ENCODE measurements around the gene JMJD1C.

Gene JMJD1C

DNA sequence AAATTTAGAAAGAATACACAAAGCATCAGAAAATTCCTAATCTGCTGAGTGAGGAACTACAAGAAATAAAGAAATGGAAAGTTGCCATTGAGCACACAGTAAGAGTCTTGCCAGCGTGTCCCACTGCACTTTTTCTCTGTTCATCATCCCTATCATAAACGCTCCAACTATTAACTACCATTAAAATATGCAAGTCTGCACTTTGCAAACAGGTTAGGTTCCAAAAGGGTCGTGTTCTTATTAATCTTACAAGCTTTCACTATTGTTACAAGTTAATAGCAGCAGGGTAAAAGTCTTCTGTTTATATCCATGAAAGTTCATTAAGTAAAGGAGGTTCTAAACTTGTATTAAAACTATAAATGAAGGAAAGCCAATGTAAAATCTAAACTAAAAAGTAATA, 5.2 kb upstream of the JMJD1C start:
- no peak overlapping the region for H2BK5ac ChIP-seq (ENCODE audit: low read length)
- no peak overlapping the region for H2BK120ac ChIP-seq (ENCODE audit: low read depth, low read length)
- no peak overlapping the region for H2BK12ac ChIP-seq (ENCODE audit: low read length)
- H3K27me3 ChIP-seq (ENCODE audit: control insufficient read depth in 3 of 3, insufficient read depth in 3 of 3, low read depth in 1 of 3, low read length in 3 of 3): no peaks in the 10 kb centered on the region
- no peak overlapping the region for H3K4ac ChIP-seq (ENCODE audit: low read length)
- H3K18ac ChIP-seq (ENCODE audit: low read length): no peak overlapping the region
- H3K9me3 ChIP-seq (replicated peaks in 1 of 2; ENCODE audit: control insufficient read depth in 2 of 2, insufficient read depth in 1 of 2, low read depth in 1 of 2, low read length in 2 of 2): no peaks in the 10 kb centered on the region
- no CpG with 5 or more reads among the region's 3 CpGs for WGBS, 2 donors (ENCODE audit: extremely low coverage in 2 of 2, insufficient read length in 2 of 2, insufficient replicate concordance in 1 of 2)
- H3K23ac ChIP-seq (ENCODE audit: low read depth, low read length, poor library complexity): no peak overlapping the region
- H3K4me3 ChIP-seq (ENCODE audit: low read length in 2 of 2): no peak overlapping the region
- H3K79me1 ChIP-seq (ENCODE audit: low read depth, low read length): no peaks in the 10 kb centered on the region
- H3K14ac ChIP-seq (ENCODE audit: low read length): no peak overlapping the region
- no peak overlapping the region for H2AFZ ChIP-seq (ENCODE audit: low read length)
- H3K27ac ChIP-seq (replicated peaks; ENCODE audit: low read length): no peak overlapping the region
- no peak overlapping the region for H3K9ac ChIP-seq (ENCODE audit: low read depth, low read length, poor library complexity)
- H3K4me2 ChIP-seq (ENCODE audit: insufficient read depth, low read length, poor library complexity, severe bottlenecking): no peak overlapping the region
- no peak for DNase-seq (ENCODE audit: low spot score)
- H4K8ac ChIP-seq (ENCODE audit: low read depth, low read length): no peak overlapping the region
- H2AK5ac ChIP-seq (ENCODE audit: low read depth, low read length): no peak overlapping the region
- H2BK15ac ChIP-seq (ENCODE audit: low read length): no peak overlapping the region
- peaks cover 0 to 5% of the 10 kb centered on the region in 2 donors for H3K4me1 ChIP-seq (ENCODE audit: control insufficient read depth in 2 of 2, insufficient read depth in 1 of 2, low read depth in 1 of 2, low read length in 2 of 2)
- H3K36me3 ChIP-seq (replicated peaks in 1 of 2; ENCODE audit: control insufficient read depth in 2 of 2, insufficient read depth in 2 of 2, low read length in 2 of 2): no peaks in the 10 kb centered on the region
- H4K91ac ChIP-seq (ENCODE audit: low read depth, low read length, poor library complexity): no peak overlapping the region

DNA sequence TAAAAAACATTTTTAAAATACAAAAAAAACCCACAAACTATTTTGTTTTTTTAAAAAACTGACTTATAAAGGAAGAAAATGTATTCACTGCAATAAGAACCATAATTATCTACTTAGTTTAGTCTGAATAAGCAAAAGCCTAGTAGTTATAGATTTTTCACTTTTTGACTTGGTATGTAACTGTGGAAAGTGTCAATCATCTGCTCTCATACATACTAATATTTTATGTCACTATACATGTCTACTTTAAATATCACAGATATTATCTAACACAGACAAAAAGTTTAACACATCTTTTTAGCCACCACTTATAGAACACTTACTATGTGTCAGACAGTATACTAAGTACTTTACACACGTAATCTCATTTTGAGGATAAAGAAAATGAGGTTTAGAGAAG, 3.2 kb upstream of the JMJD1C start:
- H3K23ac ChIP-seq (ENCODE audit: low read depth, low read length, poor library complexity): no peak overlapping the region
- no peaks in the 10 kb centered on the region for H3K9me3 ChIP-seq (replicated peaks in 1 of 2; ENCODE audit: control insufficient read depth in 2 of 2, insufficient read depth in 1 of 2, low read depth in 1 of 2, low read length in 2 of 2)
- H3K18ac ChIP-seq (ENCODE audit: low read length): no peak overlapping the region
- no peak overlapping the region for H3K4ac ChIP-seq (ENCODE audit: low read length)
- H3K4me3 ChIP-seq (ENCODE audit: low read length in 2 of 2): no peak overlapping the region
- peaks cover 5% of the 10 kb centered on the region for H3K79me1 ChIP-seq (ENCODE audit: low read depth, low read length)
- no peak overlapping the region for H4K91ac ChIP-seq (ENCODE audit: low read depth, low read length, poor library complexity)
- no peak overlapping the region for H3K4me2 ChIP-seq (ENCODE audit: insufficient read depth, low read length, poor library complexity, severe bottlenecking)
- H2AK5ac ChIP-seq (ENCODE audit: low read depth, low read length): no peak overlapping the region
- peaks cover 2 to 8% of the 10 kb centered on the region in 2 donors for H3K4me1 ChIP-seq (ENCODE audit: control insufficient read depth in 2 of 2, insufficient read depth in 1 of 2, low read depth in 1 of 2, low read length in 2 of 2)
- WGBS, 2 donors (ENCODE audit: extremely low coverage in 2 of 2, insufficient read length in 2 of 2, insufficient replicate concordance in 1 of 2): no CpG with 5 or more reads among the region's 1 CpG
- no peaks in the 10 kb centered on the region for H3K27me3 ChIP-seq (ENCODE audit: control insufficient read depth in 3 of 3, insufficient read depth in 3 of 3, low read depth in 1 of 3, low read length in 3 of 3)
- no peak overlapping the region for H2AFZ ChIP-seq (ENCODE audit: low read length)
- H2BK12ac ChIP-seq (ENCODE audit: low read length): no peak overlapping the region
- no peak overlapping the region for H3K9ac ChIP-seq (ENCODE audit: low read depth, low read length, poor library complexity)
- H2BK120ac ChIP-seq (ENCODE audit: low read depth, low read length): no peak overlapping the region
- no peak overlapping the region for H2BK15ac ChIP-seq (ENCODE audit: low read length)
- no peak overlapping the region for H4K8ac ChIP-seq (ENCODE audit: low read depth, low read length)
- H3K27ac ChIP-seq (replicated peaks; ENCODE audit: low read length): no peak overlapping the region
- no peaks in the 10 kb centered on the region for H3K36me3 ChIP-seq (replicated peaks in 1 of 2; ENCODE audit: control insufficient read depth in 2 of 2, insufficient read depth in 2 of 2, low read length in 2 of 2)
- no peak for DNase-seq (ENCODE audit: low spot score)
- no peak overlapping the region for H2BK5ac ChIP-seq (ENCODE audit: low read length)
- no peak overlapping the region for H3K14ac ChIP-seq (ENCODE audit: low read length)

DNA sequence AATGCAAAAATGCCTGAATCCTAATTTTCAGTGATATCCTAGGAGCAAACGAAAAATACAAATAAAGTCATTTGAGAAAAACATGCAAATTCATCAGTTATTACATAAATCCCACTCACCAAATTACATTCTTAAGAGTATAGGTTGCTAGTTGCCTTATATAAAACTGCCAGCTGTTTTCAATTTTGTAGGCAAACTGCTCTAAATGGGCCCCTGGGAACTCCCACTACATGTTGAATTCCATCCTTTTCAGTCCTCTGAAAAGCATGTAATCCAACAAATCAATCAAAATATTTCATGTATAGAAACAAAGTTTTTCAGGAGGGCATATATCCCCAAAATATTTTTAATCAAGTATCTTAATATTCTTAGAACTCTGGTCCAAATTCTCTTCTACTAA, 2.1 kb upstream of the JMJD1C start:
- no peak overlapping the region for H3K4ac ChIP-seq (ENCODE audit: low read length)
- no peak overlapping the region for H2AFZ ChIP-seq (ENCODE audit: low read length)
- H2BK12ac ChIP-seq (ENCODE audit: low read length): no peak overlapping the region
- DNase-seq (ENCODE audit: low spot score): no peak
- H3K18ac ChIP-seq (ENCODE audit: low read length): no peak overlapping the region
- H3K14ac ChIP-seq (ENCODE audit: low read length): no peak overlapping the region
- H3K9me3 ChIP-seq (replicated peaks in 1 of 2; ENCODE audit: control insufficient read depth in 2 of 2, insufficient read depth in 1 of 2, low read depth in 1 of 2, low read length in 2 of 2): peaks cover 0 to under 1% of the 10 kb centered on the region in 2 donors
- no peak overlapping the region for H2BK120ac ChIP-seq (ENCODE audit: low read depth, low read length)
- no peak overlapping the region for H3K9ac ChIP-seq (ENCODE audit: low read depth, low read length, poor library complexity)
- no peak overlapping the region for H4K8ac ChIP-seq (ENCODE audit: low read depth, low read length)
- no peaks in the 10 kb centered on the region for H3K27me3 ChIP-seq (ENCODE audit: control insufficient read depth in 3 of 3, insufficient read depth in 3 of 3, low read depth in 1 of 3, low read length in 3 of 3)
- H3K79me1 ChIP-seq (ENCODE audit: low read depth, low read length): peaks cover 5% of the 10 kb centered on the region
- no peak overlapping the region for H2BK15ac ChIP-seq (ENCODE audit: low read length)
- H2AK5ac ChIP-seq (ENCODE audit: low read depth, low read length): no peak overlapping the region
- no peak overlapping the region for H3K23ac ChIP-seq (ENCODE audit: low read depth, low read length, poor library complexity)
- H3K4me3 ChIP-seq (ENCODE audit: low read length in 2 of 2): no peak overlapping the region
- no CpG with 5 or more reads among the region's 1 CpG for WGBS, 2 donors (ENCODE audit: extremely low coverage in 2 of 2, insufficient read length in 2 of 2, insufficient replicate concordance in 1 of 2)
- no peak overlapping the region for H4K91ac ChIP-seq (ENCODE audit: low read depth, low read length, poor library complexity)
- H3K27ac ChIP-seq (replicated peaks; ENCODE audit: low read length): no peak overlapping the region
- no peak overlapping the region for H2BK5ac ChIP-seq (ENCODE audit: low read length)
- H3K4me2 ChIP-seq (ENCODE audit: insufficient read depth, low read length, poor library complexity, severe bottlenecking): no peak overlapping the region
- H3K4me1 ChIP-seq (ENCODE audit: control insufficient read depth in 2 of 2, insufficient read depth in 1 of 2, low read depth in 1 of 2, low read length in 2 of 2): peaks cover 2 to 8% of the 10 kb centered on the region in 2 donors
- H3K36me3 ChIP-seq (replicated peaks in 1 of 2; ENCODE audit: control insufficient read depth in 2 of 2, insufficient read depth in 2 of 2, low read length in 2 of 2): no peaks in the 10 kb centered on the region

- Histone ChIP-seq H3K18ac (ENCODE audit: low read length) (peak overlapping the region; percentile 24), H3K36me3 (replicated peaks in 1 of 2; ENCODE audit: control insufficient read depth in 2 of 2, insufficient read depth in 2 of 2, low read length in 2 of 2) (no peaks in the 10 kb centered on the region), H3K4ac (ENCODE audit: low read length) (no peak overlapping the region), H3K9ac (ENCODE audit: low read depth, low read length, poor library complexity) (peak overlapping the region; percentile 70), H2AK5ac (ENCODE audit: low read depth, low read length) (no peak overlapping the region), H3K27ac (replicated peaks; ENCODE audit: low read length) (peak overlapping the region; percentile 84), H3K23ac (ENCODE audit: low read depth, low read length, poor library complexity) (peak overlapping the region; percentile 99), H3K4me3 (ENCODE audit: low read length in 2 of 2) (peak overlapping the region; percentile 80 to 98), H4K91ac (ENCODE audit: low read depth, low read length, poor library complexity) (no peak overlapping the region), H2BK5ac (ENCODE audit: low read length) (peak overlapping the region; percentile 97), H2BK120ac (ENCODE audit: low read depth, low read length) (no peak overlapping the region), H4K8ac (ENCODE audit: low read depth, low read length) (no peak overlapping the region), H3K4me1 (ENCODE audit: control insufficient read depth in 2 of 2, insufficient read depth in 1 of 2, low read depth in 1 of 2, low read length in 2 of 2) (peaks cover 2 to 8% of the 10 kb centered on the region in 2 donors), H3K79me1 (ENCODE audit: low read depth, low read length) (peaks cover 5% of the 10 kb centered on the region), H2AFZ (ENCODE audit: low read length) (peak overlapping the region; percentile 94), H3K9me3 (replicated peaks in 1 of 2; ENCODE audit: control insufficient read depth in 2 of 2, insufficient read depth in 1 of 2, low read depth in 1 of 2, low read length in 2 of 2) (peaks cover 0 to 8% of the 10 kb centered on the region in 2 donors), H3K4me2 (ENCODE audit: insufficient read depth, low read length, poor library complexity, severe bottlenecking) (peak overlapping the region; percentile 80), H2BK15ac (ENCODE audit: low read length) (no peak overlapping the region), H3K27me3 (ENCODE audit: control insufficient read depth in 3 of 3, insufficient read depth in 3 of 3, low read depth in 1 of 3, low read length in 3 of 3) (no peaks in the 10 kb centered on the region), H3K14ac (ENCODE audit: low read length) (no peak overlapping the region), H2BK12ac (ENCODE audit: low read length) (no peak overlapping the region)
- 100% methylated on average over 1 of the region's 27 CpGs; no CpG with 5 or more reads in 1 of the 2 donors for whole genome bisulfite sequencing, 2 donors (ENCODE audit: extremely low coverage in 2 of 2, insufficient read length in 2 of 2, insufficient replicate concordance in 1 of 2)
- no peak for DNase-seq (ENCODE audit: low spot score)
These were observed 563 bp upstream of the JMJD1C start for GRCh38 chr10:63466144-63466935.

Measured in neuronal stem cell (in vitro differentiated cells).